ENCODE results near the gene CCDC134.

Gene CCDC134

DNA sequence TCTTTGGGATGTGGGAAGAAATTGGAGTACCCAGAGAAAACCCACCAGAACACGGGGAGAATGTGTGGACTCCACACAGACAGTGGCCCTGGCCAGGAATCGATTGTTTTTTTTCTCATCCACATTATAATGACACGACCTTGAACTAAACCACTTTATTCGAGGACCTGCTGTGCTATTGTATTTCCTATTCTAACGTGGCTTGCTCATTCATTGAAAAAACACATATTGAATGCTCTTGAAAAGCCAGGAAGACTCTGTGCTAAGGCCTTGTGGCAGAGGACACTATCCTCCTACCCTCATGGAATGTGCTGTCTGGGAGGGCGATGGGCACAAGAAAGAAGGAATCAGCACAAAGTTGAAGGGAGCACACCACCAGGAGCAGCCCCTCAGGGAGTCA lies 23.3 kb downstream of the CCDC134 start:
- no peak for ATAC-seq

DNA sequence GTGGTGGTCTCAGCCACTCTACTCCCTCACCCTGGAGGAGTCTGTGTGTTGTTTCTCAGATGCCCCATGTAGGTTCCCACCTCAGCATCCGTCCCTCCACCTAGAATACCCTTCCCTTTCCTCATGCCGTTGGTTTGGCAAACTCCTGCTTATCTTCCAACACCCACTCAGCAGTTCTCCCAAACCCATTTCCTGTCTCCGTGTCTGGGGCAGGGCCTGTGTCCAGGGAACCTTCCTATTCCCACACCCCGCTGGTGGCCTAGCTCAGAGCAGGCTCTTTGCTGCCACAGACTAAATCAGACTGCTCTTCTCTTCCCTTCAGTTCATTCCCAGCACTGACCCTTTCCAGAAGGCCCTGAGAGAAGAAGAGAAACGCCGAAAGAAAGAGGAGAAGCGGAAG lies 24.9 kb downstream of the CCDC134 start:
- ATAC-seq: no peak

More for the DNA sequence above, 23.3 kb downstream of the CCDC134 start:
- no peak for TF ChIP-seq POU6F1 (CRISPR knock-in tag; IDR thresholded peaks at IDR 0.05; ENCODE audit: borderline replicate concordance, low read depth)
- TF ChIP-seq TOX (CRISPR knock-in tag; IDR thresholded peaks at IDR 0.05; ENCODE audit: borderline replicate concordance): no peak
- no peak for TF ChIP-seq ZFP3 (CRISPR knock-in tag; IDR thresholded peaks at IDR 0.05)
- TF ChIP-seq ZNF565 (CRISPR knock-in tag; conservative IDR thresholded peaks at IDR 0.05; ENCODE audit: low read depth): no peak
- no peak for TF ChIP-seq GLIS3 (CRISPR knock-in tag; IDR thresholded peaks at IDR 0.05)
- no peak for TF ChIP-seq CREB5 (CRISPR knock-in tag; IDR thresholded peaks at IDR 0.05; ENCODE audit: low read depth)
- TF ChIP-seq ZFP30 (CRISPR knock-in tag; IDR thresholded peaks at IDR 0.05): no peak

GRCh38 chr22:41826021-41826420 lies 25.5 kb downstream of the CCDC134 start:
- TF ChIP-seq ZNF70 (CRISPR knock-in tag; IDR thresholded peaks at IDR 0.05): no peak
- TF ChIP-seq CSDC2 (CRISPR knock-in tag; IDR thresholded peaks at IDR 0.05): no peak
- TF ChIP-seq CREB5 (CRISPR knock-in tag; IDR thresholded peaks at IDR 0.05; ENCODE audit: low read depth): no peak
- TF ChIP-seq PPARA (CRISPR knock-in tag; IDR thresholded peaks at IDR 0.05; ENCODE audit: borderline replicate concordance): no peak
- TF ChIP-seq SNAI2 (CRISPR knock-in tag; IDR thresholded peaks at IDR 0.05): no peak
- no peak for TF ChIP-seq CSRNP3 (CRISPR knock-in tag; IDR thresholded peaks at IDR 0.05)
- no peak for TF ChIP-seq ARNTL (CRISPR knock-in tag; IDR thresholded peaks at IDR 0.05; ENCODE audit: borderline replicate concordance, low read depth)
- TF ChIP-seq ZFP3 (CRISPR knock-in tag; IDR thresholded peaks at IDR 0.05): no peak
- TF ChIP-seq ZFP30 (CRISPR knock-in tag; IDR thresholded peaks at IDR 0.05): no peak
- no peak for TF ChIP-seq ESRRG (CRISPR knock-in tag; IDR thresholded peaks at IDR 0.05)
- no peak for TF ChIP-seq TCF4 (CRISPR knock-in tag; IDR thresholded peaks at IDR 0.05; ENCODE audit: borderline replicate concordance)
- no peak for TF ChIP-seq GLIS3 (CRISPR knock-in tag; IDR thresholded peaks at IDR 0.05)
- no peak for TF ChIP-seq TSHZ2 (CRISPR knock-in tag; IDR thresholded peaks at IDR 0.05)
- no peak for TF ChIP-seq ISL1 (CRISPR knock-in tag; IDR thresholded peaks at IDR 0.05)
- TF ChIP-seq BACH2 (CRISPR knock-in tag; IDR thresholded peaks at IDR 0.05; ENCODE audit: borderline replicate concordance): no peak
- no peak for TF ChIP-seq ZNF565 (CRISPR knock-in tag; conservative IDR thresholded peaks at IDR 0.05; ENCODE audit: low read depth)
- TF ChIP-seq OSR1 (CRISPR knock-in tag; IDR thresholded peaks at IDR 0.05): no peak
- TF ChIP-seq RARB (CRISPR knock-in tag; IDR thresholded peaks at IDR 0.05): no peak
- TF ChIP-seq ZC3H10 (CRISPR knock-in tag; IDR thresholded peaks at IDR 0.05): no peak
- TF ChIP-seq ZNF8 (CRISPR knock-in tag; IDR thresholded peaks at IDR 0.05): no peak

More for the DNA sequence above, 24.9 kb downstream of the CCDC134 start:
- TF ChIP-seq ARNTL (CRISPR knock-in tag; IDR thresholded peaks at IDR 0.05; ENCODE audit: borderline replicate concordance, low read depth) (no peak), RARB (CRISPR knock-in tag; IDR thresholded peaks at IDR 0.05) (no peak), ESRRG (CRISPR knock-in tag; IDR thresholded peaks at IDR 0.05) (no peak), ZNF8 (CRISPR knock-in tag; IDR thresholded peaks at IDR 0.05) (no peak), ZNF70 (CRISPR knock-in tag; IDR thresholded peaks at IDR 0.05) (no peak)

More at GRCh38 chr22:41826021-41826420, 25.5 kb downstream of the CCDC134 start:
- no peak for ATAC-seq
